Thymus (tissue), 11 donors: Measurements from ENCODE around the gene FGF19. TPM values are rescaled to one million over a fixed set of nuclear protein-coding genes. Genes with fewer than 3 reads are reported as not detected.

ENCODE experiments used
- DNase-seq, 9 donors: peaks; one replicate each; pipeline ENCODE4 v3.0.0-alpha.2; 2013; ENCODE audit warnings: low spot score in 9 of 9, low read depth in 6 of 9, missing footprints in 1 of 9
- H3K27ac ChIP-seq, 2 donors: one replicate each; pipeline ENCODE4 v1.5.1; 2013; ENCODE audit warnings: control low read depth in 1 of 2, low read depth in 1 of 2, low read length in 1 of 2, mild to moderate bottlenecking in 1 of 2, moderate library complexity in 1 of 2
- H3K27me3 ChIP-seq, 2 donors: one replicate each; pipeline ENCODE4 v1.5.1; 2013; ENCODE audit warnings: low read length in 1 of 2; ENCODE audit not compliant: control insufficient read depth in 2 of 2, insufficient read depth in 1 of 2
- H3K36me3 ChIP-seq, 2 donors: one replicate each; pipeline ENCODE4 v1.5.1; 2013; ENCODE audit warnings: low read length in 1 of 2, mild to moderate bottlenecking in 1 of 2, moderate library complexity in 1 of 2; ENCODE audit not compliant: control insufficient read depth in 2 of 2, insufficient read depth in 2 of 2
- H3K4me1 ChIP-seq, 2 donors: one replicate each; pipeline ENCODE4 v1.5.1; 2013; ENCODE audit warnings: low read length in 2 of 2; ENCODE audit not compliant: control insufficient read depth in 2 of 2, insufficient read depth in 2 of 2
- H3K4me3 ChIP-seq, 2 donors: one replicate each; pipeline ENCODE4 v1.5.1; 2013; ENCODE audit warnings: low read length in 2 of 2, control low read depth in 1 of 2, mild to moderate bottlenecking in 1 of 2
- H3K9me3 ChIP-seq, 2 donors: one replicate each; pipeline ENCODE4 v1.5.1; 2013; ENCODE audit warnings: low read length in 1 of 2, mild to moderate bottlenecking in 1 of 2; ENCODE audit not compliant: control insufficient read depth in 2 of 2, insufficient read depth in 1 of 2
- WGBS: extraction: QIAGEN DNeasy Blood & Tissue Kit; methylation state at CpG from one replicate; pipeline ENCODE4 v1.1.7; 2013; 5-methylcytosine and 5-hydroxymethylcytosine counted together
- polyA plus RNA-seq: library from polyadenylated mRNA; stranded (reverse); fragments of 200-250 nt; gene quantifications from one replicate; pipeline ENCODE4 v1.2.3, GENCODE V29; 2013
- total RNA-seq: library from RNA; stranded (reverse); fragments of 120-200 nt; gene quantifications from one replicate; pipeline ENCODE4 v1.2.4, GENCODE V29; 2013
- donor health status: healthy.

FGF19 gene
- total and polyA plus RNA-seq, 2 donors = 0.09 to 0.34 TPM

- Histone ChIP-seq H3K9me3 (peaks cover 0 to 3% of the 10 kb centered on the region in 2 donors), H3K4me1 (peaks cover 13 to 17% of the 10 kb centered on the region in 2 donors)
- 64% methylated on average over 18 of the region's 18 CpGs for WGBS
These were observed 33.5 kb downstream of the FGF19 start for GRCh38 chr11:69670158-69670845.

GRCh38 chr11:69669486-69669885 lies 34.3 kb downstream of the FGF19 start:
- no peak for DNase-seq
- H3K27ac ChIP-seq = peak overlapping the region in 1 of 2 donors; percentile 32
- H3K27me3 ChIP-seq = no peaks in the 10 kb centered on the region
- H3K36me3 ChIP-seq = peaks cover 41 to 61% of the 10 kb centered on the region in 2 donors
- no peak overlapping the region for H3K4me3 ChIP-seq
- H3K4me1 ChIP-seq = peaks cover 10 to 15% of the 10 kb centered on the region in 2 donors
- H3K9me3 ChIP-seq = peaks cover 0 to 3% of the 10 kb centered on the region in 2 donors
- 95% methylated on average over 19 of the region's 19 CpGs for WGBS

More at GRCh38 chr11:69670158-69670845, 33.5 kb downstream of the FGF19 start:
- H3K27me3 ChIP-seq = no peaks in the 10 kb centered on the region
- peak in 7 of 9 donors; percentile 11 to 56 (median 35) for DNase-seq
- no peak overlapping the region for H3K4me3 ChIP-seq
- no peak overlapping the region for H3K27ac ChIP-seq
- H3K36me3 ChIP-seq = peaks cover 36 to 53% of the 10 kb centered on the region in 2 donors

DNA sequence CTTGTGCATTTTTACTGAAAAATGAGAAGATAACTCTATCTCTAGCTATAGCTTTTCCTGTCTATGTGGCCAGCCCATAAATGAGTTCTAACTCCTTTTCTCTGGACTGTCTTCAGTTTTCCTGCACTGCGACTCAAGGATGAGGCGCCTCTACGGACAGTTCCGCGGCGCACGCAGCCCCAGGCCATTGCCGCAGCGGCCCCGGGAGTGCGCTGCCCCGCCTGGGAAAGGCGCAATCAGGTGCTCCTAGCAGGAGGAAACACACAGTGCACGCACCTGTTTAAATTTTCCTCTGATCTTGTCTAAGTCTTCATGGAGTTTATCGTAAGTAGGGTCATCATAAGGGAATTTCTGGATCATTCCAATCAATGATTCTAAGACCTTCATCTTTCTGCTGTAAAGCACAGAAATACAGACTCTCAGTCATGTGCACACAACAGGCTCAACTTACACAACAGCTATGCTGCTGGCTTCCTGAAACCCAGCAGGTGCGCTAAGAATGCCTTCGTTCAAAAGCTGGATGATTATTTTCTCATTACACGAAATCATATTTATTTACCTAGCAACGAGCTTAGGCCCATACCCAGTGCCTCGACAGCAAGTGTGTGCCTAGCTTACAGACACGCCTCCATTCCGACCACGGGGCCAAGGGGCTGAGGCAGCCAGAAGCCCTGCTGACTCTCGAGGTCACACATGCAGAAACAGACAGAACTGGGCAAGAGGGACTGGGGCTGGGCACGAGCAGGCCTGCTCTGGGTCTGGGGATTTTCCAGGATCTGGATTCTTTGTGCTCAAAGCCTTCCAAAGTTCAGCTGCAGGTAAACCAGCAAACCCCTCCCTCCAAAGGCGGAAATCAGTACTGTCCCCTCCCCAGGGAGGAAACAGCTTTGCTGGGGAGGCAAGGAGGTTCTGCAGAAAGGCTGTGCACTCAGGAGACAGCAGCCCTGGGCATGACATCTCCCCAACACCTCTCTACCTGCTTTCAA lies 35.9 kb downstream of the FGF19 start:
- Histone ChIP-seq H3K9me3 (peaks cover 0 to 3% of the 10 kb centered on the region in 2 donors), H3K27me3 (no peaks in the 10 kb centered on the region), H3K27ac (peak overlapping the region in 1 of 2 donors; percentile 61), H3K4me1 (peaks cover 0 to 8% of the 10 kb centered on the region in 2 donors), H3K36me3 (peaks cover 47 to 74% of the 10 kb centered on the region in 2 donors), H3K4me3 (no peak overlapping the region)
- DNase-seq = peak in 1 of 9 donors; percentile 18
- WGBS = 96% methylated on average over 26 of the region's 26 CpGs

DNA sequence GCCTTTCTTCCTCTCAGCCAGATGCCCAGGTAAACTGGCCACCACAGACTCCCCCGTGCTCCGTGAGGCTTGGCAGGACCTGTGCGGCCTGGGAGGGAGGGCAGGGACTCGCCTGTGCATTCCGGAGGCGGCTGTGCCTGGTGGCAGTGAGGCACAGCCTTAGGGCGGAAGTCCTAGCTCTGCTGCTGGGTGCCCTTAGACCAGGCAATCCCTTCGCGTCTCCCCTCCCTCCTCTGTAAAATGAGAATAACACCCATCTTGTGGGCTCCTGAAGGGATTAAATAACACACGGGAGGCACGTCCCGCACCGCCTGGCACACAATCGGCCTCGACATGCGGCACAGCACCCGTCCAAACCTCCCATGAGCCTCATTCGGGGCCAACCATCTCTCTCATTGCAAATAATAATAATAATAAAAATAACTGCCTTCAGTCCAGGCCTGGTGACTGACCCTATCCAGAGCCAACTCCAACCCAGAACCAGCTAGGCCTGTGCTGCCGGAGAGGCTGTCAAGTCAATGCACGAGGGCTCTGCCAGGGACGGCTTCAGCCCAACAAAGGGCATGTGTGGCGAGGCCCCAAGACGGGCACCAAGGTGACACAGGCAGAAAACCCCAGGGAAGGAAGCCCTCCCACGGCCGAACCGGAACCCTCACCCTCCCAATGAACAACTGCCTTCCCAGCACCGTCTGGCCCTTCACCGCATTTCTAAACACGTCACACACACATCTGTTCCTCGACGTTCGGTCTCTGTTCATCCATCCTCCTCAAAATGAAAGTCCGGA lies 36.9 kb downstream of the FGF19 start:
- Histone ChIP-seq H3K27me3 (no peaks in the 10 kb centered on the region), H3K27ac (peak overlapping the region in 1 of 2 donors; percentile 61), H3K36me3 (peaks cover 45 to 72% of the 10 kb centered on the region in 2 donors), H3K4me1 (peaks cover 0 to 8% of the 10 kb centered on the region in 2 donors), H3K9me3 (peaks cover 0 to 3% of the 10 kb centered on the region in 2 donors), H3K4me3 (no peak overlapping the region)
- no peak for DNase-seq
- WGBS = 93% methylated on average over 33 of the region's 33 CpGs

- H3K4me3 ChIP-seq = no peak overlapping the region
- DNase-seq = no peak
- H3K36me3 ChIP-seq = peaks cover 44 to 66% of the 10 kb centered on the region in 2 donors
- no peaks in the 10 kb centered on the region for H3K27me3 ChIP-seq
- WGBS = 98% methylated on average over 14 of the region's 14 CpGs
- no peak overlapping the region for H3K27ac ChIP-seq
- H3K9me3 ChIP-seq = peaks cover 0 to 3% of the 10 kb centered on the region in 2 donors
- H3K4me1 ChIP-seq = peaks cover 0 to 8% of the 10 kb centered on the region in 2 donors
These were observed 37.6 kb downstream of the FGF19 start for GRCh38 chr11:69666261-69666660.

DNA sequence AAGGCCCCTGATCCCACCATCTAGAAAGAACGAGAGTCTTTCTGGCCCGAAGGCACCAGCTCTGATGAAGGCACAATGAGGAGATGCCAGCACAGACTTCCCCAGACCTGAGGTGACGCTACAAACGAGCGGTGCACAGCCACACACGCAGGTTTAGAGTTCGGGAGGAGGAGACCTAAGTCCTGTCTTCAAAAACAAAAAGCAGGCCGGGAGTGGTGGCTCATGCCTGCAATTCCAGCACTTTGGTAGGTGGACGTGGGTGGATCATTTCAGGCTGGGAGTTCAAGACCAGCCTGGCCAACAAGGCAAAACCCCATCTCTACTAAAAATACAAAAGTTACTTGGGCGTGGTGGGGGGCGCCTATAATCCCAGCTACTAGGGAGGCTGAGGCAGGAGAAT lies 38.2 kb downstream of the FGF19 start:
- peaks cover 0 to 3% of the 10 kb centered on the region in 2 donors for H3K9me3 ChIP-seq
- H3K27me3 ChIP-seq = no peaks in the 10 kb centered on the region
- H3K4me1 ChIP-seq = peaks cover 0 to 8% of the 10 kb centered on the region in 2 donors
- no peak overlapping the region for H3K4me3 ChIP-seq
- H3K36me3 ChIP-seq = peaks cover 42 to 69% of the 10 kb centered on the region in 2 donors
- 97% methylated on average over 11 of the region's 11 CpGs for WGBS
- no peak for DNase-seq
- no peak overlapping the region for H3K27ac ChIP-seq

- no peak for DNase-seq
- H3K36me3 ChIP-seq = peaks cover 38 to 66% of the 10 kb centered on the region in 2 donors
- whole genome bisulfite sequencing = 97% methylated on average over 8 of the region's 8 CpGs
These were observed 38.9 kb downstream of the FGF19 start for GRCh38 chr11:69664901-69665300.

DNA sequence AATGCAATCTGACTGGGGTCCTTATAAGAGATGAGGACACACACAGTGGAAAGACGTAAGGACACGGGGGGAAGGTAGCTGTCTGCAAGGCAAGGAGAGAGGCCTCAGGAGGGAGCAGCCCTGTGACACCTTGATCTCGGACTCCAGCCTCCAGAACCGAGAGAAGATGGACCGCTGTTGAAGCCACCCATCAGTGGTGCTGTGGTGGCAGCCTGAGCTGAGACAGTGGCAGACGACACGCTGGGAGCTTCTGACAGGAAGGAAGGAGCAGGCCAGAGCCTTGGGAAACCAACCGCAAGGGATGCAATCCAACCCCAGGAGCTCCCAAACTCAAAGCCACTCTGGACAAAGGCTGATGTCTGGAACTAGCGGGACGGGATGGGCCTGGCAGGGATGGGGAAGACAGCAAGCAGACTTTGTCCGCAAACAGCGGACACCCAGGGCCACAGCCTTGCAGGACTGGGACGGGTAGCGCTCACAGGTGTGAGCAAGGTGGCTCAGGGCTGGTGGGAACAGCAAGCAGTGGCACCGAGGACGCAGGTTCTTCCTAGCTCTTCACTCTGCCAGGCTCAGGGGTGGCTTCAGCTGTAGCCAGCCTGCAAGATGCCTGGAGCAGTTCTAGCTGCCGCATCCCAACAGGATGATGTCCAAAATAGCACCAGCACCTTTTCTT lies 39.6 kb downstream of the FGF19 start:
- Histone ChIP-seq H3K36me3 (peaks cover 32 to 59% of the 10 kb centered on the region in 2 donors), H3K27ac (no peak overlapping the region), H3K27me3 (no peaks in the 10 kb centered on the region), H3K9me3 (no peaks in the 10 kb centered on the region), H3K4me1 (peaks cover 0 to 8% of the 10 kb centered on the region in 2 donors), H3K4me3 (no peak overlapping the region)
- WGBS = 98% methylated on average over 17 of the region's 17 CpGs
- no peak for DNase-seq

More at GRCh38 chr11:69664901-69665300, 38.9 kb downstream of the FGF19 start:
- H3K4me1 ChIP-seq = peaks cover 0 to 8% of the 10 kb centered on the region in 2 donors
- H3K27ac ChIP-seq = no peak overlapping the region
- H3K27me3 ChIP-seq = no peaks in the 10 kb centered on the region
- H3K4me3 ChIP-seq = no peak overlapping the region
- H3K9me3 ChIP-seq = peaks cover 0 to 3% of the 10 kb centered on the region in 2 donors
